ENCODE measurements around the gene IGDCC3.

IGDCC3 gene

GRCh38 chr15:65412556-65412955, 34.8 kb upstream of the IGDCC3 start:
- no peak for DNase-seq (ENCODE audit: low read depth in 2 of 2)
- TF ChIP-seq, protein P1, sequence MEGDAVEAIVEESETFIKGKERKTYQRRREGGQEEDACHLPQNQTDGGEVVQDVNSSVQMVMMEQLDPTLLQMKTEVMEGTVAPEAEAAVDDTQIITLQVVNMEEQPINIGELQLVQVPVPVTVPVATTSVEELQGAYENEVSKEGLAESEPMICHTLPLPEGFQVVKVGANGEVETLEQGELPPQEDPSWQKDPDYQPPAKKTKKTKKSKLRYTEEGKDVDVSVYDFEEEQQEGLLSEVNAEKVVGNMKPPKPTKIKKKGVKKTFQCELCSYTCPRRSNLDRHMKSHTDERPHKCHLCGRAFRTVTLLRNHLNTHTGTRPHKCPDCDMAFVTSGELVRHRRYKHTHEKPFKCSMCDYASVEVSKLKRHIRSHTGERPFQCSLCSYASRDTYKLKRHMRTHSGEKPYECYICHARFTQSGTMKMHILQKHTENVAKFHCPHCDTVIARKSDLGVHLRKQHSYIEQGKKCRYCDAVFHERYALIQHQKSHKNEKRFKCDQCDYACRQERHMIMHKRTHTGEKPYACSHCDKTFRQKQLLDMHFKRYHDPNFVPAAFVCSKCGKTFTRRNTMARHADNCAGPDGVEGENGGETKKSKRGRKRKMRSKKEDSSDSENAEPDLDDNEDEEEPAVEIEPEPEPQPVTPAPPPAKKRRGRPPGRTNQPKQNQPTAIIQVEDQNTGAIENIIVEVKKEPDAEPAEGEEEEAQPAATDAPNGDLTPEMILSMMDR (IDR thresholded peaks at IDR 0.05; ENCODE audit: low read depth, low read length), result no peak
- no peak overlapping the region for H3K4me3 ChIP-seq (replicated peaks in 1 of 2; ENCODE audit: low read depth in 2 of 2, low read length in 2 of 2)

GRCh38 chr15:65411465-65412071, 33.8 kb upstream of the IGDCC3 start:
- DNase-seq (ENCODE audit: low read depth in 2 of 2), result no peak
- no peak overlapping the region for H3K4me3 ChIP-seq (replicated peaks in 1 of 2; ENCODE audit: low read depth in 2 of 2, low read length in 2 of 2)
- TF ChIP-seq, protein P1 (IDR thresholded peaks at IDR 0.05; ENCODE audit: low read depth, low read length), result no peak

DNA sequence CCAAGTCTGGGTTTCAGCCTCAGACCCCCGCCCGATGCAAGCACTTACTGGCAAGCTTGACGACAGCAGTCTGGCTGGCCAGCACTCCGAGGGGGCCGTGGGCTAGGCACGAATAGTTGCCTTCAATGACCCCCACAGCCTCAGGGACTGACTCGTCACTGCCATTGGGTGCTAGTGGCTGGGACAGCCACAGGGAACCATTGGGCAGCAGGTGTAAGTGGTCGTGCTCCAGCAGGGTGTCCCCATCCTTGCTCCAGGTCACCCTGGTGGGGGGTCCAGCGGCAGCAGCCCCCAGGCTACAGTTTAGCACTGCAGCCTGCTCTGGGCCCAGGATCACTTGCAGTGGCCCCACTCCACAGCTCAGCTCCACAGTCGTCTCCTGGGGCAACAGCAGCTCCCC, 33.2 kb upstream of the IGDCC3 start:
- TF ChIP-seq, protein P1 (IDR thresholded peaks at IDR 0.05; ENCODE audit: low read depth, low read length), result no peak
- DNase-seq (ENCODE audit: low read depth in 2 of 2), result no peak
- H3K4me3 ChIP-seq (replicated peaks in 1 of 2; ENCODE audit: low read depth in 2 of 2, low read length in 2 of 2), result no peak overlapping the region

- H3K4me3 ChIP-seq (replicated peaks in 1 of 2; ENCODE audit: low read depth in 2 of 2, low read length in 2 of 2), result no peak overlapping the region
- TF ChIP-seq, protein P1 (IDR thresholded peaks at IDR 0.05; ENCODE audit: low read depth, low read length), result no peak
- no peak for DNase-seq (ENCODE audit: low read depth in 2 of 2)
Measured at GRCh38 chr15:65410036-65410435, 32.2 kb upstream of the IGDCC3 start.

DNA sequence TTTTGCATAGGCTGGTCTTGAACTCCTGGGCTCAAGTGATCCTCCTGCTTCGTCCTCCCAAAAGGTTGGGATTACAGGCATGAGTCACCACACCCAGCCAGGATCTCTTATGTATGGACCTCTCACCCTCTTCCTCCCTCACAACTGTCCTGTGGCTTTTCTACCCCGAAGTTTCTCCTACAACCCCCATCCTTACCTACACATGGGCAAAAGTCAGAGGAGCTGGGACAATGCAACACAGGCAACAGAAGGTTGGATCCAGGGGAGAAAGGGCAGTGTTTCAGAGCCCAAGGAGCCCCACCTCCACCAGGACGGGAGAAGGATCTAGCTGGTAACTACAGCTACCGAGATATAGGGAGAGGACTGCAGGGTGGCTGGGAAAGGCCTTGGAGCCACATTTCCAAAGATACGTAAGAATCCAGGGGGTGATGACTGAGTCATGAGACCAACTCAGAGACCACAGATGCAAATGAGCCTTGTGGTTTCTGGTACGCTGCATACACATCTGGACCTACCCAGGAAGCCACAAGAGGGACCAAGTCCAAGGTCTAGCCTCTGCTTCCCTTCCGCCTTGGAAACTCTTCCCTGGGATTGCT, 31.3 kb upstream of the IGDCC3 start:
- H3K4me3 ChIP-seq (replicated peaks in 1 of 2; ENCODE audit: low read depth in 2 of 2, low read length in 2 of 2), result no peak overlapping the region

GRCh38 chr15:65408324-65409035, 30.7 kb upstream of the IGDCC3 start:
- TF ChIP-seq, protein P1 (IDR thresholded peaks at IDR 0.05; ENCODE audit: low read depth, low read length), result no peak
- DNase-seq (ENCODE audit: low read depth in 2 of 2), result no peak
- no peak overlapping the region for H3K4me3 ChIP-seq (replicated peaks in 1 of 2; ENCODE audit: low read depth in 2 of 2, low read length in 2 of 2)

More for the DNA sequence above, 31.3 kb upstream of the IGDCC3 start:
- TF ChIP-seq, protein P1 (IDR thresholded peaks at IDR 0.05; ENCODE audit: low read depth, low read length), result peak; percentile 2
- peak; percentile 83 to 92 for DNase-seq (ENCODE audit: low read depth in 2 of 2)
